PC-3 (cell line): ENCODE results near the gene PTCD2. TPM values are rescaled to one million over a fixed set of nuclear protein-coding genes. Genes with fewer than 3 reads are reported as not detected.

Experiments
- ATAC-seq: fragments of 200-7000 bp; cut with Tn5 transposase; 2 replicates; pipeline ENCODE4 v1.9.1; 2020; ENCODE audit warnings: mild to moderate bottlenecking, moderate library complexity
- BruUV-seq: library from RNA; stranded (reverse); fragments of 400-500 nt; replicated peaks from 2 replicates; lab custom pipeline; 2021; lab: Mats Ljungman, UMichigan
- CTCF ChIA-PET: fragments of 300-600 bp; sonication (Branson Sonifier 250); formaldehyde crosslinking; loops from one replicate; lab custom pipeline; 2022; ENCODE audit warnings: antibody characterized with exemption; lab: Charles Lee
- POLR2A ChIA-PET: fragments of 300-600 bp; sonication (Branson Sonifier 250); formaldehyde crosslinking; loops from one replicate; lab custom pipeline; 2022; ENCODE audit warnings: antibody characterized with exemption; ENCODE audit not compliant: unreplicated experiment; lab: Charles Lee
- DNase-seq: peaks from one replicate; pipeline ENCODE4 v3.0.0-alpha.2; 2015
- H2AFZ ChIP-seq: fragments of 300-600 bp; sonication (generic); 2 replicates; pipeline ENCODE4 v1.6.0; 2016; ENCODE audit warnings: antibody characterized with exemption, low read length
- H3F3A ChIP-seq: fragments of 300-600 bp; sonication (generic); one replicate; pipeline ENCODE4 v1.6.0; 2017; ENCODE audit warnings: antibody characterized with exemption, low read length, control low read depth, mild to moderate bottlenecking; ENCODE audit not compliant: unreplicated experiment
- H3K27ac ChIP-seq: fragments of 300-600 bp; sonication (generic); 2 replicates; pipeline ENCODE4 v1.5.1; 2016; ENCODE audit warnings: mild to moderate bottlenecking, low read length
- H3K27me3 ChIP-seq: fragments of 300-600 bp; sonication (generic); 2 replicates; pipeline ENCODE4 v1.6.1; 2016; ENCODE audit warnings: low read length, mixed read lengths
- H3K36me3 ChIP-seq: fragments of 300-600 bp; sonication (generic); 2 replicates; pipeline ENCODE4 v1.6.1; 2016; ENCODE audit warnings: low read depth, mixed run types, low read length, mixed read lengths
- H3K4me1 ChIP-seq: fragments of 300-600 bp; sonication (generic); 2 replicates; pipeline ENCODE4 v1.5.1; 2016; ENCODE audit warnings: low read length; ENCODE audit not compliant: insufficient read depth
- H3K4me2 ChIP-seq: fragments of 300-600 bp; sonication (generic); 2 replicates; pipeline ENCODE4 v1.6.0; 2016; ENCODE audit warnings: low read length
- H3K4me3 ChIP-seq: fragments of 300-600 bp; sonication (generic); 2 replicates; pipeline ENCODE4 v1.5.1; 2016; ENCODE audit warnings: mild to moderate bottlenecking, low read length, mixed read lengths
- H3K79me2 ChIP-seq: fragments of 300-600 bp; sonication (generic); 2 replicates; pipeline ENCODE4 v1.6.1; 2017; ENCODE audit warnings: low read length, mixed read lengths
- H3K9ac ChIP-seq: fragments of 300-600 bp; sonication (generic); 2 replicates; pipeline ENCODE4 v1.6.0; 2016; ENCODE audit warnings: mild to moderate bottlenecking, low read length
- H3K9me2 ChIP-seq: fragments of 300-600 bp; sonication (generic); replicated peaks from 2 replicates; pipeline ENCODE4 v1.6.1; 2016; ENCODE audit warnings: mixed run types, low read length, mixed read lengths
- H3K9me3 ChIP-seq: fragments of 300-600 bp; sonication (generic); 2 replicates; pipeline ENCODE4 v1.6.1; 2016; ENCODE audit warnings: low read length, mixed read lengths
- H4K20me1 ChIP-seq: fragments of 300-600 bp; sonication (generic); 2 replicates; pipeline ENCODE4 v1.6.1; 2016; ENCODE audit warnings: low read length, mixed read lengths
- CTCF ChIP-seq: fragments of 300-600 bp; sonication (generic); conservative IDR thresholded peaks from 2 replicates; pipeline ENCODE4 v1.5.1; 2017; ENCODE audit warnings: antibody characterized with exemption, low read depth, mild to moderate bottlenecking, low read length
- EZH2 ChIP-seq: fragments of 300-600 bp; sonication (generic); IDR thresholded peaks from one replicate; pipeline ENCODE4 v1.6.1; 2017; ENCODE audit warnings: antibody characterized with exemption, mild to moderate bottlenecking, low read length; ENCODE audit not compliant: unreplicated experiment
- EZH2phosphoT487 ChIP-seq: fragments of 300-600 bp; sonication (generic); IDR thresholded peaks from 2 replicates; pipeline ENCODE4 v1.6.1; 2018; ENCODE audit warnings: mild to moderate bottlenecking, antibody characterized with exemption, low read length, borderline replicate concordance
- intact Hi-C: fragments of 100-400 bp; cut with micrococcal nuclease; formaldehyde crosslinking; loops from 2 replicates; pipeline ENCODE4 v1.9.0; 2023
- total RNA-seq: library from RNA; depleted of rRNA; stranded (reverse); fragments of >200 nt; gene quantifications from 2 replicates; pipeline ENCODE4 v1.2.3, GENCODE V29; 2014

The PTCD2 gene
- total RNA-seq, 1 experiment from 2014 or later, result 3.4 TPM

- Histone ChIP-seq H3K27me3 (no peaks in the 10 kb centered on the region), H3K36me3 (peaks cover 7% of the 10 kb centered on the region; the same call in 1 of the 2 replicates), H3K9me2 (no peaks in the 10 kb centered on the region), H3F3A (no peaks in the 10 kb centered on the region), H3K4me3 (no peak overlapping the region), H3K4me2 (no peak overlapping the region), H4K20me1 (no peaks in the 10 kb centered on the region), H3K9ac (no peak overlapping the region), H3K4me1 (no peaks in the 10 kb centered on the region), H3K27ac (no peak overlapping the region), H3K79me2 (no peaks in the 10 kb centered on the region), H2AFZ (no peak overlapping the region), H3K9me3 (no peaks in the 10 kb centered on the region)
- ChIA-PET CTCF (no interaction called here), POLR2A (no interaction called here)
- BruUV-seq, result no TSS peak
- no peak for TF ChIP-seq CTCF
- TF ChIP-seq EZH2phosphoT487, result no peak
- no peak for TF ChIP-seq EZH2
- intact Hi-C loops, result no loop called here
- no peak for DNase-seq
- ATAC-seq, result no peak
Measured at GRCh38 chr5:72290356-72291133, 29.6 kb upstream of the PTCD2 start.

- ATAC-seq (no peak), DNase-seq (no peak)
- Histone ChIP-seq H3K9me2 (no peaks in the 10 kb centered on the region), H3K79me2 (no peaks in the 10 kb centered on the region), H3K4me1 (no peaks in the 10 kb centered on the region), H3F3A (no peaks in the 10 kb centered on the region), H3K27ac (no peak overlapping the region), H2AFZ (no peak overlapping the region), H3K9ac (no peak overlapping the region), H3K27me3 (no peaks in the 10 kb centered on the region), H3K9me3 (no peaks in the 10 kb centered on the region), H4K20me1 (no peaks in the 10 kb centered on the region), H3K4me2 (no peak overlapping the region), H3K4me3 (no peak overlapping the region), H3K36me3 (peaks cover 8% of the 10 kb centered on the region; the same call in 1 of the 2 replicates)
- ChIA-PET POLR2A (no interaction called here), CTCF (no interaction called here)
- BruUV-seq, result no TSS peak
- TF ChIP-seq CTCF (no peak), EZH2phosphoT487 (no peak), EZH2 (no peak)
- intact Hi-C loops, result no loop called here
Measured at GRCh38 chr5:72291601-72292000, 28.6 kb upstream of the PTCD2 start.

GRCh38 chr5:72292411-72292810, 27.8 kb upstream of the PTCD2 start:
- no peak overlapping the region for H2AFZ ChIP-seq
- ATAC-seq, result no peak
- no peak for TF ChIP-seq EZH2phosphoT487
- TF ChIP-seq CTCF, result no peak
- no peak for TF ChIP-seq EZH2
- ChIA-PET CTCF (no interaction called here), POLR2A (no interaction called here)
- H3K4me3 ChIP-seq, result no peak overlapping the region
- no peaks in the 10 kb centered on the region for H3K79me2 ChIP-seq
- no peaks in the 10 kb centered on the region for H3K27me3 ChIP-seq
- no peak overlapping the region for H3K27ac ChIP-seq
- no peaks in the 10 kb centered on the region for H3K4me1 ChIP-seq
- H3K9ac ChIP-seq, result no peak overlapping the region
- no TSS peak for BruUV-seq
- no peaks in the 10 kb centered on the region for H3K9me3 ChIP-seq
- no peak overlapping the region for H3K4me2 ChIP-seq
- no peaks in the 10 kb centered on the region for H3K9me2 ChIP-seq
- no peaks in the 10 kb centered on the region for H3F3A ChIP-seq
- intact Hi-C loops, result no loop called here
- DNase-seq, result no peak
- no peaks in the 10 kb centered on the region for H4K20me1 ChIP-seq
- H3K36me3 ChIP-seq, result peaks cover 8% of the 10 kb centered on the region; the same call in 1 of the 2 replicates
